HepG2 (cell line): ENCODE data around the gene PSRC1. TPM values are rescaled to one million over a fixed set of nuclear protein-coding genes. Genes with fewer than 3 reads are reported as not detected.

Experiments used
- ATF6 ChIP-seq: sonication (generic); formaldehyde crosslinking; conservative IDR thresholded peaks from 2 replicates; pipeline ENCODE4 v1.4.0; 2020; ENCODE audit warnings: missing genetic modification reagents
- HNF1B ChIP-seq: sonication (generic); formaldehyde crosslinking; IDR thresholded peaks from 2 replicates; pipeline ENCODE4 v1.5.1; 2020; ENCODE audit warnings: mild to moderate bottlenecking, moderate library complexity, missing genetic modification reagents
- MED8 ChIP-seq: sonication (generic); formaldehyde crosslinking; IDR thresholded peaks from 2 replicates; pipeline ENCODE4 v1.8.1; 2023; ENCODE audit warnings: mild to moderate bottlenecking, missing genetic modification reagents; ENCODE audit not compliant: insufficient replicate concordance
- NFIB ChIP-seq: sonication (generic); formaldehyde crosslinking; IDR thresholded peaks from 2 replicates; pipeline ENCODE4 v1.9.0; 2021; ENCODE audit warnings: missing genetic modification reagents, mild to moderate bottlenecking, borderline replicate concordance
- PRPF4 ChIP-seq: fragments of 200-400 bp; formaldehyde crosslinking; IDR thresholded peaks from 2 replicates; pipeline ENCODE4 v1.6.1; 2016; ENCODE audit warnings: low read length, low read depth; ENCODE audit not compliant: poor library complexity, severe bottlenecking
- SATB2 ChIP-seq: sonication (generic); formaldehyde crosslinking; IDR thresholded peaks from 2 replicates; pipeline ENCODE4 v1.5.0; 2020; ENCODE audit warnings: missing genetic modification reagents
- SCMH1 ChIP-seq: sonication (generic); formaldehyde crosslinking; IDR thresholded peaks from 2 replicates; pipeline ENCODE4 v1.9.0; 2021; ENCODE audit warnings: missing genetic modification reagents, mild to moderate bottlenecking, borderline replicate concordance
- SIX1 ChIP-seq: sonication (generic); formaldehyde crosslinking; IDR thresholded peaks from 2 replicates; pipeline ENCODE4 v1.4.0; 2020; ENCODE audit warnings: missing genetic modification reagents, borderline replicate concordance
- TEAD2 ChIP-seq: sonication (generic); formaldehyde crosslinking; IDR thresholded peaks from 2 replicates; pipeline ENCODE4 v1.9.0; 2021; ENCODE audit warnings: missing genetic modification reagents
- THAP9 ChIP-seq: sonication (generic); formaldehyde crosslinking; IDR thresholded peaks from 2 replicates; pipeline ENCODE4; 2020; ENCODE audit warnings: missing genetic modification reagents, mild to moderate bottlenecking, borderline replicate concordance
- TOPORS ChIP-seq: sonication (generic); formaldehyde crosslinking; IDR thresholded peaks from 2 replicates; pipeline ENCODE4 v1.8.0; 2023; ENCODE audit warnings: mild to moderate bottlenecking, missing genetic modification reagents
- polyA plus RNA-seq, 8 experiments: library from polyadenylated mRNA; depleted of rRNA in 3 of 8; stranded (reverse) in 7 of 8; unstranded in 1 of 8; fragments of >200 nt; fragmentation: Illumina TruSeq in 4 of 8; extraction: Trizol in 4 of 8; gene quantifications; 2 replicates each; pipeline versions ENCODE4 v1.2.1 to v1.2.3, GENCODE V29; 2011 to 2016; ENCODE audit warnings: low read depth in 4 of 8, missing spikeins in 1 of 8, mixed read lengths in 1 of 8; ENCODE audit not compliant: insufficient read depth in 1 of 8
- total RNA-seq, 5 experiments: library from RNA; depleted of rRNA; stranded (reverse); fragments of >200 nt; fragmentation: Illumina TruSeq; extraction: Trizol; gene quantifications; 2 replicates each; pipeline ENCODE4 v1.2.3, GENCODE V29; 2016; ENCODE audit warnings: low read depth in 1 of 5
- TF ChIP-seq, protein P1 (sequence below): sonication (generic); formaldehyde crosslinking; IDR thresholded peaks from 2 replicates; pipeline ENCODE4 v1.5.0; 2020; ENCODE audit warnings: mild to moderate bottlenecking, missing genetic modification reagents, borderline replicate concordance
- TF ChIP-seq, protein P2 (sequence below): sonication (generic); formaldehyde crosslinking; IDR thresholded peaks from 2 replicates; pipeline ENCODE4 v1.9.0; 2022; ENCODE audit warnings: low read depth, missing genetic modification reagents

Gene PSRC1
- total and polyA plus RNA-seq, 2 of the 13 experiments (the other 11 are each of a cell fraction or from before 2014, with no cell fraction given), result 28.6 to 30.3 TPM

DNA sequence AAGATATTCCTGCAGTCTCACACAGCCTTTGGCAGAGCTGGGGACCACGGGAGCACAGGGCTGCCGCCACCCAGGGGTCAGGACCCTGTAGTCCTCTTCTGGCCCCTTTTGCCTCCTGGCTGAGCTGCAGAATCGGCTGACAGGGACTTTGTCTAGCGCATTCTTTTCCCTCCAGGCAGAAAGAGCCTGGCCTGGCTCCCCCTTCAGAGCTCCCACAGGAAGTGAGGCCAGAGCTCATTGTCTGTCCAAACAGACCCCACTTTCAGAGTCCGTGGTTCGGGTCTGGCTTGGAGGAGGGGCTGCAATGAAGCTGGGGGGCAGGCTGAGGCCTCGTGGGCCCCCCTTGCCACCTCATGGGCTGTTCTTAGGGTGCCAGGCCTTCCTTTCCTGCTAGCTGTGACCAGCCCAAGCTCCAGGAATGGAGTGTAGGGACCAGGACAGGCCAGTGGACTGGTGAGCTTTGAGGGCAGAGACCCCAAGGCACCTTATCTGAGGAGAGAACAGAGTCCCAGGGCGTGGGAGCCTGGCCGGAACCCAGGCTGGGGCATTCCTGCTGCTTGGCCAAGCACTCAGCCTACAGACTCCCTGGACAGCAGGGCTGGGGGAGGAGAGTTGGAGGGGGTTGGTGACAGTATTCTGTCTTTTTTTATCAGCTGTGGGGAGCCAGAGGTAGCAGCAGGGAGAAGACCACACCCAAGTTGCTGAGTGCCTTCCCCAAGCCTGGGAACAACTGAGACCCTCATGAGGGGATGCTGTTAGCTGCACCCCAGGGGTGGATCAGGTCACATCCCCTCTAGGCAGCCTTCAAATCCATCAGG lies 28.9 kb downstream of the PSRC1 start (continued):
- TF ChIP-seq MED8 (CRISPR knock-in tag) (no peak), SATB2 (CRISPR knock-in tag) (no peak), SIX1 (CRISPR knock-in tag) (no peak), HNF1B (CRISPR knock-in tag) (no peak), SCMH1 (CRISPR knock-in tag) (no peak), TOPORS (CRISPR knock-in tag) (no peak), THAP9 (CRISPR knock-in tag) (0 out of 2 replicates have a peak, but pooled peaks have one; percentile 29), NFIB (CRISPR knock-in tag) (no peak), PRPF4 (no peak), TEAD2 (CRISPR knock-in tag) (no peak), ATF6 (CRISPR knock-in tag) (no peak)
- TF ChIP-seq, protein P1, sequence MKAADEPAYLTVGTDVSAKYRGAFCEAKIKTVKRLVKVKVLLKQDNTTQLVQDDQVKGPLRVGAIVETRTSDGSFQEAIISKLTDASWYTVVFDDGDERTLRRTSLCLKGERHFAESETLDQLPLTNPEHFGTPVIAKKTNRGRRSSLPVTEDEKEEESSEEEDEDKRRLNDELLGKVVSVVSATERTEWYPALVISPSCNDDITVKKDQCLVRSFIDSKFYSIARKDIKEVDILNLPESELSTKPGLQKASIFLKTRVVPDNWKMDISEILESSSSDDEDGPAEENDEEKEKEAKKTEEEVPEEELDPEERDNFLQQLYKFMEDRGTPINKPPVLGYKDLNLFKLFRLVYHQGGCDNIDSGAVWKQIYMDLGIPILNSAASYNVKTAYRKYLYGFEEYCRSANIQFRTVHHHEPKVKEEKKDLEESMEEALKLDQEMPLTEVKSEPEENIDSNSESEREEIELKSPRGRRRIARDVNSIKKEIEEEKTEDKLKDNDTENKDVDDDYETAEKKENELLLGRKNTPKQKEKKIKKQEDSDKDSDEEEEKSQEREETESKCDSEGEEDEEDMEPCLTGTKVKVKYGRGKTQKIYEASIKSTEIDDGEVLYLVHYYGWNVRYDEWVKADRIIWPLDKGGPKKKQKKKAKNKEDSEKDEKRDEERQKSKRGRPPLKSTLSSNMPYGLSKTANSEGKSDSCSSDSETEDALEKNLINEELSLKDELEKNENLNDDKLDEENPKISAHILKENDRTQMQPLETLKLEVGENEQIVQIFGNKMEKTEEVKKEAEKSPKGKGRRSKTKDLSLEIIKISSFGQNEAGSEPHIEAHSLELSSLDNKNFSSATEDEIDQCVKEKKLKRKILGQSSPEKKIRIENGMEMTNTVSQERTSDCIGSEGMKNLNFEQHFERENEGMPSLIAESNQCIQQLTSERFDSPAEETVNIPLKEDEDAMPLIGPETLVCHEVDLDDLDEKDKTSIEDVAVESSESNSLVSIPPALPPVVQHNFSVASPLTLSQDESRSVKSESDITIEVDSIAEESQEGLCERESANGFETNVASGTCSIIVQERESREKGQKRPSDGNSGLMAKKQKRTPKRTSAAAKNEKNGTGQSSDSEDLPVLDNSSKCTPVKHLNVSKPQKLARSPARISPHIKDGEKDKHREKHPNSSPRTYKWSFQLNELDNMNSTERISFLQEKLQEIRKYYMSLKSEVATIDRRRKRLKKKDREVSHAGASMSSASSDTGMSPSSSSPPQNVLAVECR (CRISPR knock-in tag), result peak; percentile 51; the same call in 1 of the 2 replicates
- TF ChIP-seq, protein P2, sequence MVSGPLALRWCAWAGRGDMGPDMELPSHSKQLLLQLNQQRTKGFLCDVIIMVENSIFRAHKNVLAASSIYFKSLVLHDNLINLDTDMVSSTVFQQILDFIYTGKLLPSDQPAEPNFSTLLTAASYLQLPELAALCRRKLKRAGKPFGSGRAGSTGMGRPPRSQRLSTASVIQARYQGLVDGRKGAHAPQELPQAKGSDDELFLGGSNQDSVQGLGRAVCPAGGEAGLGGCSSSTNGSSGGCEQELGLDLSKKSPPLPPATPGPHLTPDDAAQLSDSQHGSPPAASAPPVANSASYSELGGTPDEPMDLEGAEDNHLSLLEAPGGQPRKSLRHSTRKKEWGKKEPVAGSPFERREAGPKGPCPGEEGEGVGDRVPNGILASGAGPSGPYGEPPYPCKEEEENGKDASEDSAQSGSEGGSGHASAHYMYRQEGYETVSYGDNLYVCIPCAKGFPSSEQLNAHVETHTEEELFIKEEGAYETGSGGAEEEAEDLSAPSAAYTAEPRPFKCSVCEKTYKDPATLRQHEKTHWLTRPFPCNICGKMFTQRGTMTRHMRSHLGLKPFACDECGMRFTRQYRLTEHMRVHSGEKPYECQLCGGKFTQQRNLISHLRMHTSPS (CRISPR knock-in tag), result no peak
